ENCODE measurements around the gene APBA2.

- TF ChIP-seq RAD21 (conservative IDR thresholded peaks at IDR 0.05 in 1 of 2, IDR thresholded peaks at IDR 0.05 in 1 of 2) (no peak), BHLHE40 (IDR thresholded peaks at IDR 0.05; ENCODE audit: low read depth, low read length) (no peak), POLR2A (IDR thresholded peaks at IDR 0.05; ENCODE audit: low read length) (no peak), CTCF (IDR thresholded peaks at IDR 0.05) (no peak), NFE2L2 (conservative IDR thresholded peaks at IDR 0.05; ENCODE audit: low read length) (no peak), ATOH8 (CRISPR knock-in tag; IDR thresholded peaks at IDR 0.05; ENCODE audit: low read depth) (no peak), MAX (IDR thresholded peaks at IDR 0.05) (no peak), CBX2 (IDR thresholded peaks at IDR 0.05; ENCODE audit: borderline replicate concordance, low read depth) (no peak), KDM1A (IDR thresholded peaks at IDR 0.05; ENCODE audit: low read depth) (no peak), ZSCAN20 (CRISPR knock-in tag; IDR thresholded peaks at IDR 0.05) (no peak), EP300 (IDR thresholded peaks at IDR 0.05) (no peak), CHD4 (IDR thresholded peaks at IDR 0.05; ENCODE audit: borderline replicate concordance) (no peak)
Measured at GRCh38 chr15:28909958-28910500, 24.3 kb downstream of the APBA2 start.
